Hematopoietic multipotent progenitor cell treated with erythropoietin and hydrocortisone succinate and interleukin-3 and kit ligand, for 15 days (in vitro differentiated cells): Measurements from ENCODE around the gene KCNAB1.
"Not testable (repeated sequence)": the region's sequence is repeated elsewhere in the genome, so short reads cannot be mapped to it uniquely, and the experiment has no call there.

Source experiments
- DNase-seq: peaks from one replicate; pipeline ENCODE4 v3.0.0-alpha.2; 2015; ENCODE audit warnings: low spot score

KCNAB1 gene

DNA sequence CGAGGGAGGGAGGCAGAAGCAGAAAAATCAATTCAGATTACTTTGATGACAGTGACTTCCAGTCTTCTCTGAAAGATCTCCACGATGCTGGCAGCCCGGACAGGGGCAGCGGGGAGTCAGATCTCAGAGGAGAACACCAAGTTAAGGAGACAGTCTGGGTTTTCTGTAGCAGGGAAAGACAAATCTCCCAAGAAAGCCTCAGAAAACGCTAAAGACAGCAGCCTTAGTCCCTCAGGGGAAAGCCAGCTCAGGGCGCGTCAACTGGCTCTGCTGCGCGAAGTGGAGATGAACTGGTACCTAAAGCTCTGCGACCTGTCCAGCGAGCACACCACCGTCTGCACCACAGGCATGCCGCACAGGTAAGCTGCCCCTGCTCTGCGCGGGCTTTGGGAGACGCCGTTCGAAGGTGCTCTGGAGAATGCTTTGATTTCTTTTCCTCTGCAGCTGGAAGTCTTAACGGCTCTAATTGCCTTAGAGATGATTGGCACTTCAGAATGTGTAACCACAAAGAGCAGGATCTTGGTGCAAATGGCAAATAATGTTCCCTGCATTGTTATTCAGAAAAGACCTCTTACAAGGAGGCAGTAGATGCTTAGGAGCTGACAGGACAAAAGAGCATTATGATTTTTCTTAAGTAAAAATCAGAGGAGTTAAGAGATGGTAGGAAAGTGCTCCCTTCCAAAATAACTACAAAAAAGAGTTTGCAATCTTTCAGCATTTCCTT, at the start of gene KCNAB1:
TSS of gene KCNAB1 (plus strand) at position 51 of the 724 bp plus-strand sequence.
- DNase-seq = no peak

DNA sequence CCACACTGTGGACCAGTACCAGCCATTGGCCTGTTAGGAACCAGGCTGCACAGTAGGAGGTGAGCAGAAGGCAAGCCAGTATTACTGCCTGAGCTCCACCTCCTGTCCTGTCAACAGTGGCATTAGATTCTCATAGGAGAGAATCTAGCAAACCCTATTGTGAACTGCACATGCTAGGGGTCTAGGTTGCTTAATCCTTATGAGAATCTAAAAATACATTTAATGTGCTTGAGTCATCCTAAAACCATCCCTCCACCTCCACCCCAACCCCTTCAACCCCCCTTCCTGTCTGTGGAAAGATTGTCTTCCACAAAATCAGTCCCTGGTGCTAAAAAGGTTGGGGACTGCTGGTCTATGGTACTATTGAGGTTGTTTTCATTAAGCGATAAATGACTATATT, 49.3 kb upstream of the KCNAB1 start:
- no peak for DNase-seq

DNA sequence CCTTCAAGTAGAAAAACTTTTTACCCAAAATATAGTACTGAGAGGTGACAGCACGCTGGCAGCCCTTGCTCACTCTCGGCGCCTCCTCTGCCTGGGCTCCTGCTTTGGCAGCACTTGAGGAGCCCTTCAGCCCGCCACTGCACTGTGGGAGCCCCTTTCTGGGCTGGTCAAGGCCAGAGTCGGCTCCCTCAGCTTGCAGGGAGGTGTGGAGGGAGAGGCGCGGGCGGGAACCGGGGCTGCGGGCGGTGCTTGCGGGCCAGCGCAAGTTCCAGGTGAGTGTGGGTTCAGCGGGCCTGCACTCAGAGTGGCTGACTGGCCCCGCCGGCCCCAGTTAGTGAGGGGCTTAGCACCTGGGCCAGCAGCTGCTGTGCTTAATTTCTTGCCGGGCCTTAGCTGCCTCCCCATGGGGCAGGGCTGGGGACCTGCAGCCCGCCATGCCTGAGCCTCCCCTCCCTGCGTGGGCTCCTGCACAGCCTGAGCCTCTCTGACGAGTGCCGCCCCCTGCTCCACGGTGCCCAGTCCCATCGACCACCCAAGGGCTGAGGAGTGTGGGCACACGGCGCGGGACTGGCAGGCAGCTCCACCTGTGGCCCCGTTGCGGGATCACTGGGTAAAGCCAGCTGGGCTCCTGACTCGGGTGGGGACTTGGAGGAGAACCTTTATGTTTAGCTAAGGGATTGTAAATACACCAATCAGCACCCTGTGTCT, 47.3 kb upstream of the KCNAB1 start:
- not testable (repeated sequence) for DNase-seq

DNA sequence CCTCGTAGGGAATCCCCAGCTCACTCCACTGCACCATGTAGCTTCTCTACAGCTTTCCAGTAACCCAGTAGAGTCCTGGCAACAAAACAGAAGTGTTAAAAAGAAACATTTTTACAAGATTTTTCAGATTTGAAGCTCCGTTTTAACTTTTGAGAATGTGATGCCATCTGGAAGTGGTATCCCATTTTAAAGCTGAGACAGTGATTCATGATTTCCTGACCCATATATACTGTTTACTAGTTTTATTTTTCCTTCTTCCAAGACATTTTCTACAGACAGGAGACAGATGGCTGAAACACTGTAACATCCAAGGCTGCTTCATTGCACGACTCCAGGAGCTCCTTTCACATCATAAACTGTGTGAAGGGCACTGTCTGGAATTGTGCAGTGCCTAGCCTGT, 30.3 kb upstream of the KCNAB1 start:
- no peak for DNase-seq

DNA sequence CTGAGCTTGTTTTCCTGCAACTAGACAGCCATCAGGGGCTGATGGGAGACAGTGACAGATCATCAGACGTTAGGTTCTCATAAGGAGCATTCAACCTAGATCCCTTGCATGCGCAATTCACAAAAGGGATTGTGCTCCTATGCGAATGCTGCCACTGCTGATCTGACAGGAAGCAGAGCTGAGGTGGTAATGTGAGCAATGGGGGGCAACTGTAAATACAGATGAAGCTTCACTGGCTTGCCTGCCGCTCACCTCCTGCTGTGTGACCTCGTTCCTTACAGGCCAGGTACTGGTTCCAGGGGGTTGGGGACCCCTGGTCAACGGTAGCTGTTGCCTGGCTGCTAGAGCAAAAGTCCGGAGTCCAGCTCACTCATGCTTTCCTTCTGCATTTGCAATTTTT, 26.4 kb upstream of the KCNAB1 start:
- no peak for DNase-seq

DNA sequence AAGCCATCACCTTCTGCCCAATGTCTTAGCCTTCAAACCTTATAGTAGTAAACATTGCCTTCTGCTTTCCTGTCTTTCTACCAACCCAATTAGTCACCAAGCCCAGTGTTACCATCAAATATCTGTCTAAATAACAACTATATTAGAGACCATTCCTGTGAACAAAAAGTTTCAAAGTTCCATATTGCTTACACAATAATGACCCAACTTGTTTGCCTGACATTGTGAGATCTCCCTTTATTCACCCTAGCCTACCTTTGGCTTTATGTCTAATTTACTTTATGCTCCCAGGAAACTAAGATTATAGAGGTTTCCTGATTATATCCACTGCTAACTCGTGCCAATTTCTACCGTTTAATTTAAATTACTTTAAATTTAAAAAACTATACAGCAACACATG, 26.0 kb upstream of the KCNAB1 start:
- DNase-seq = no peak

DNA sequence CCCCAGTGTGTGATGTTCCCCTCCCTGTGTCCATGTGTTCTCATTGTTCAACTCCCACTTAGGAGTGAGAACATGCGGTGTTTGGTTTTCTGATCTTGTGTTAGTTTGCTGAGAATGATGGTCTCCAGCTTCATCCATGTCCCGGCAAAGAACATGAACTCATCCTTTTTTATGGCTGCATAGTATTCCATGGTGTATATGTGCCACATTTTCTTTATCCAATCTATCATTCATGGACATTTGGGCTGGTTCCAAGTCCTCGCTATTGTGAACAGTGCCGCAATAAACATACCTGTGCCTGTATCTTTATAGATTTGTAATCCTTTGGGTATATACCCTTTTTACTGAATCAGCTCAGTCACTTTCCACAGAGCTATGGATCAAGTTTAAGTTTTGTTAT, 24.7 kb upstream of the KCNAB1 start:
- not testable (repeated sequence) for DNase-seq

DNA sequence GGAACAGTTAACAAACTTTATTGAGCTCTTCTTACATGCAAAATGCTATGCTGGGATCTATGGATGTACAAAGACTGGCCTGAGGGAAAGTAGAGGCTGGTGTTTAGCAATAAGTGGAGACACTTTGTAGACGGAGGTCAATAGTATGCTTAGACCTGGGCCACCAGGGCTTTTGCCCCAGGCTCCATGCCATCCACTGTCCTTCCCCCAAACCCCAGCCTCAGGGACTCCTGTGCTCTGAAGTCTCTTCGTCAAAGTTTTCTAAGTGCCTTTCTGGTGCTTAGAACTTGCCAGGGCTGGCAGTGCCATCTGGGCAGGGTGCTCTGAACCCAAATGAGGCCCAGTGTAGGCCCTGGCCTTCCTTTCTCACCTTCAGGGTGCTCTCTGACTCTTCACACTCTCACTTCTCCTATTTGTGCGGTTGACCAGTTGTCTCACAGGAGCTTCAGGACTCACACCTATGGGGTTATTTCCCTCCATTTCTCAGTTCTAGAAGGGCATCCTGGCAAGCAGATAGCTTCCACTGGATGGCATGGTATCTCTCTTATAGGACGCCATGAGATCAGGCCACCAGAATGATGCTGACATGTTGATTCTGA, 21.8 kb upstream of the KCNAB1 start:
- DNase-seq = no peak

DNA sequence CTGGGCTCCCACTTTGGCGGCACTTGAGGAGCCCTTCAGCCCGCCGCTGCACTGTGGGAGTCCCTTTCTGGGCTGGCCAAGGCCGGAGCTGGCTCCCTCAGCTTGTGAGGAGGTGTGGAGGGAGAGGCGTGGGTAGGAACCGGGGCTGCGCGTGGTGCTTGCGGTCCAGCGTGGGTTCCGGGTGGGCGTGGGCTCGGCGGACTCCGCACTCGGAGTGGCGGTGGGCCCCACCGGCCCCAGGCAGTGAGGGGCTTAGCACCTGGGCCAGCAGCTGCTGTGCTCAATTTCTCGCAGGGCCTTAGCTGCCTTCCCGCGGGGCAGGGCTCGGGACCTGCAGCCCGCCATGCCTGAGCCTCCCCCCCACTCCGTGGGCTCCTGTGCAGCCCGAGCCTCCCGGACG, 21.0 kb upstream of the KCNAB1 start:
- not testable (repeated sequence) for DNase-seq

DNA sequence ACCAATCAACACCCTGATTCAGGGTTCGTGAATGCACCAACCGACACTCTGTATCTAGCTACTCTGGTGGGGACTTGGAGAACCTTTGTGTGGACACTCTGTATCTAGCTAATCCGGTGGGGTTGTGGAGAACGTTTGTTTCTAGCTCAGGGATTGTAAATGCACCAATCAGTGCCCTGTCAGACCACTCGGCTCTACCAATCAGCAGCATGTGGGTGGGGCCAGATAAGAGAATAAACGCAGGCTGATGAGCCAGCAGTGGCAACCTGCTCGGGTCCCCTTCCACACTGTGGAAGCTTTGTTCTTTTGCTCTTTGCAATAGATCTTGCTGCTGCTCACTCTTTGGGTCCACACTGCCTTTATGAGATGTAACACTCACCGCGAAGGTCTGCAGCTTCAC, 20.4 kb upstream of the KCNAB1 start:
- DNase-seq = not testable (repeated sequence)

DNA sequence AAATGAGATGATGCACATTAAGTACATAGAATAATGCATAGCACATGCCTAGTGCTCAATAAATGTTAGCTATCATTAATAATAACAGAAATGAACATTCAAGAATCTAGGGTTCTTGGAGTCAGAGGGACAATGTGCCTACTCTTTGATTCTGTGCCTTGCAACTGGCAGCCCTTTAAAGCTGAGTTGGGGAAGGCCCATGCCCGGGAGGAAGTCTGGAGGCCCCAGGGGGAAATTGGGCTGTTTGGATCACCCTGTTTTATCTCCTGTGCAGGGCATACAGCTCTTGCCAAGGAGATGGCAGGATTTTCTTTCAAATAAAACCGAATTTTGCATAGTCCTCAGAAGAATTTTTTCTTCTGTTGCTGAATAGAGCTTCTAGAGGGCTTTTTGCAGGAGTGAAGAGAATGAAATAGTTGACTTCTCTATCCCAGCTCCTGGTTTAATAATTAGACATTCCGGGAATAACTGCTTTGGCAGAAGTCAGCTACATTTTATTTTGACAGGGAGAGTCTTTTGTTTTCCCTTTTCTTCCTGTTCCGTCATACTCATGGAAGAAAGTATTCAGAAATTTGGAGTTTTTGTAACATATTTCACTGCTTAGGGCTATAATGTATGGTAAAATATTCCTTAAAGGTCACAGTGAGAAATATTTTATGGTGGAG, 18.0 kb upstream of the KCNAB1 start:
- DNase-seq = no peak

DNA sequence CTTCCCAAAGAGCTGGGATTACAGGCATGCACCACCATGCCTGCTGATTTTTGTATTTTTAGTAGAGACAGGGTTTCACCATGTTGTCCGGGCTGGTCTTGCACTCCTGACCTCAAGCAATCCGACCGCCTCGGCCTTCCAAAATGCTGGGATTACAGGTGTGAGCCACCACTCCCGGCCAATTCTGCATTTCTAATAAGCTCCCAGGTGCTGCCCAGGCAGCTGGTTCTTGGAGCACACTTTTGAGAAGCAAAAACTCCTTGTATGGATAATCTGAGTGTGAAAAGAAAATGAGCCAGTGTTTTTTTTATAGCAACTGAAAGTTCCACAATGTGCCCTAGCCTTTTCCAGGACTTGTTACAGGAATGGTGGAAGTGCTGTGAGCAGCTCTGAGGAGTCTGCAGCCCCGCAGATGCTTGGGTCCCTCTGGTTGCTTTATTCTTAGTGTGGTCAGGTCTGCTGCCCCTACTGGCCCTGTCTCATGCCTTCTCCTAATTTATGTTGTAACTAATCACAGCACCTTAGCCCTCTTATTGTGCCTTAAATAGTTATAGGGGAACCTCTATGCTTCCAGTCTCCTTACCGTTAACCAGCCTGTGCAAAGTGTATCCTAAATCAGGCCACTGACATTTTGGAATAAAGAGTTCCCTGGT, 13.5 kb upstream of the KCNAB1 start:
- DNase-seq = no peak

DNA sequence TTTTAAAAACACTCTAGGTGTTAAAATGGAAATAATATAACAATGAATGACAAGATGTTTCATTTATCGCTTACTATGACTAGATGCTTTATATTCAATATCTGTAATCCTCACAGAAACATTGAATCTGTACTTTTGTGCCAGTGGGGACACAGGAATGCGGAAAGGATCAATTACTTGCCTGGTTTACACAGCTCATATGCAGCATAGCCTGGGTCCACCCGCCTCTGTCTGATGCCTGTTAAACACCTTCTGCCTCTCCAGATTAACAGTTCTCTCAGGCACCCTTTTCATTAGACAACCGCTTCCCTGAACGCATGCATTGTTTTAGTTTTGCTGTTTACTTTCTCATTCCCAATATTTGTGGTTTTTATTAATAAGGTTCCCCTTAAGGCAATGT, 12.9 kb upstream of the KCNAB1 start:
- DNase-seq = no peak

DNA sequence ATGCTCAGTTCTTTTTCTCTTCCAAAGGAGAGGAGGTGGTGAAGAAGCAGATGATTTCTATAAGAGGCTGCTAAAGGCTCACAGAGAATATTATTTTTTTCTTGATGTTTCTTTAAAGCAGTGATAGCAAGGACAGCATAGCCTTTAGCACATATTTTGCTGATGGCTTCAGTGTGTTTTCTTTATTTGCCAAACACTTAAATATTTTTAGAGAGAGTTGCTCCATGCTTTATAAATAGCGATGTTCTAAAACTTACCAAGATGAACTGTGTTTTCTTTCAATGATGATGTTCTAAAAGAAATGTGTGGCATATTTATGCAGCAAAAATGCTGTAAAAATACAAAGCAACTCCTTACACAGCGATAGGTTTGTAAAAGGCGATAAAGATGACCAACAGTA, 11.8 kb upstream of the KCNAB1 start:
- no peak for DNase-seq

DNA sequence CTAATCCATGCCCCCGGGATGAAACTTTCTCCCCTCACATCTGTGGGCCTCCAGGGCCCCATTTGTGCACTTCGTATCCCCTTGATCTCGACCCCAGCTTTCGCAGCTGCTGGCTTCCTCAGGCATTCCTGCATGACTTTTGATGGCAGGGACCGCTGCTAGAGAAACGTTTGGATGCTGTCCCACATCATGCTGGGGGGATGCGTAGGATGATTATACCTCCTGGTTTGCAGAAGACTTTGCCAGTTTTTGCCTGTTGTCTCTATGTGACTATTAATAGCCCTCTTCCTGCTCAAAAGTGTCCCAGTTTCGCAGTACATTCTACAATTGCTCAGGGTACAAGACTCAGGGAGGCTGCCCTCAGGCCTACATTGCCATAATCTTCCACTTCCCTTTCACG, 10.4 kb upstream of the KCNAB1 start:
- no peak for DNase-seq

DNA sequence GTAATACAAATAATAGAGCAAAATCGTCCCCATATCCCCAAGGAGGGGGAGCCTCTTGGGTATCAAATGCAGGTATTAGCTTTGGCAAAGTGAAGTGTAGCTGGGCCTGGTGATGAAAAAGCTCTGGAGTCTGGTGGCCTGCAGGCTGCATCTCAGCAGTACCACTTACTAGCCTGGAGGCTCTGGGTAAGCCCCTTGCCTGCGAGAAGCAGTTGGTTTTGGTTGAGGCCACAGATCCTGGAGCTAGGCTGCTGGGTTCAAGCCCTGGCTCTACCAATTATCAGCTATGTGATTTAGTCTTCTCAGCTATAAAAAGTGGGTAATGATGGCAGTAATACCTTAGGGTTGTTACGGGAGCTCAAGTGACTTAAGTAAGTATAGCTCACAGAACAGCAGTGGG, 6.1 kb downstream of the KCNAB1 start:
- DNase-seq = no peak

DNA sequence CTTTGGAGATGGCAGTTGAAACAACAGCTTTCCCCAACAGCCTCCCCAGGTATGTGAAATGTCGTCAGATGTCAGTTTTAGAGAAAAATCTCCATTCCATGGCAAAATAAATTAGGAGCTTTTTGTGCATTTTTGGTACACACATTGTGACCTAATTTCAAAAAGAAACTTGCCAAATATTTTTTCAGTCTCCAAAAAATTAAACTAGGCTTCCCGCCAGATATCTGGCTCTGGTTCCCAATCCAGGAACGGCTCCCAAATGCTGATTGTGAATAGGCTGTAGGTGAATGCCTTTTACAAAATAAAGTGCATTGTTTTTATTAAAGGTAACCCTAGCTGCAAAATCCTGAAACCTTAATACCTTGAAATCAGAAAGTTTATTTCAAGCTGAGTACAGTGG, 10.9 kb downstream of the KCNAB1 start:
- no peak for DNase-seq

DNA sequence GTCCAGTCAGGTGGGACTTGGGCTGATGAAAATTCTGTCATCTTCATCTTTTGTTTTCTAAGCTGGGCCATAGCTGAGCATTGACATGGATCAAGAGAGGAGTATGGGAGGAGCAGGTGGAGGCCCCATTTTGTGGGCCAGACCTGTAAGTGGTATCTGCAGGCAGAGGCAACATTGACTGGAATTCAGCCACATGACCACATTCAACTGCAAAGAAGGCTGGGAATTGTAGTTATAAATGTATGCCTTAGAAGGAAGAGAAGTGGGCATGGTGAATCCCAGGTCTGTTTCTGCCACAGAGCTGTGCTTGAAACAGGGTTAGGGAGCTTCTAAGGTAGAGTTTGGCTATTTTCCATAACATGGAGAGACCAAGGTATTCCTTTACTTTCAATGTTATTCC, 11.4 kb downstream of the KCNAB1 start:
- no peak for DNase-seq

DNA sequence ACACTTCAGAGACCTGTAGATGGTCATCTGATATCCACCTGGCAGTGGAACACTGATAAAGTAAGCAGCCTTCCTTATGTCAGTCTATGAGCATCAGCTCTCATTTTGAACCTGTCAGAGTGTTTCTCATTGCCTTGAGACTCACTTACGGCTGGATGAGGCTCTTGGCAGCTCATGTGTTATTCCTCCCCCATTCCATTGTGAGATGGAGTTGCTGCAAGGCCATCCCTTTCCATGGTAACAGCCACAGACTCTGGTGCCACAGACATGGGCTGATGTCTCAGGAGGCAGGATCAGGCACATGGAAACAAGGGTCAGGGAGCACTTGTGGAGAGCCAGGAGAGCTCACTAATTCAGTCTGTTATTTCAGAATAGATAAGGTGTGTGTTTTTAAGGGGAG, 11.9 kb downstream of the KCNAB1 start:
- no peak for DNase-seq

DNA sequence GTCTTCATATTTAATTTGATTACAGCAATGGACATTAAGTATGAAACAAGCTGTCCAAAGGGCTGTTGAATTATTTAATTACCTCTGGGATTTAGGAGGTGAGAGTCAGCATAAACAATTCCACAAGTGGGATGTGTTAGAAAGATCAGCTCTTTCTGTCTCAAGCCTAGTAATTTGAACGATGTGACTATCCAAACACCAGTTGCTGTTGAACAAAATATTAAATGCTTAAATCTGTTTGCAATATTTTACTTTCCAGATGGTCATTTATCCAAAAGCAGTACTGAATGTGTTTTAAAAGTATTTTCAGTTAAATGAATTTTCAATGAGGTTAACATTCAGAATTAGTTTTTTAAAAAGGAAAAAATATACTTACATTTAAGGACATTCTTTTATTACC, 12.7 kb downstream of the KCNAB1 start:
- DNase-seq = no peak

DNA sequence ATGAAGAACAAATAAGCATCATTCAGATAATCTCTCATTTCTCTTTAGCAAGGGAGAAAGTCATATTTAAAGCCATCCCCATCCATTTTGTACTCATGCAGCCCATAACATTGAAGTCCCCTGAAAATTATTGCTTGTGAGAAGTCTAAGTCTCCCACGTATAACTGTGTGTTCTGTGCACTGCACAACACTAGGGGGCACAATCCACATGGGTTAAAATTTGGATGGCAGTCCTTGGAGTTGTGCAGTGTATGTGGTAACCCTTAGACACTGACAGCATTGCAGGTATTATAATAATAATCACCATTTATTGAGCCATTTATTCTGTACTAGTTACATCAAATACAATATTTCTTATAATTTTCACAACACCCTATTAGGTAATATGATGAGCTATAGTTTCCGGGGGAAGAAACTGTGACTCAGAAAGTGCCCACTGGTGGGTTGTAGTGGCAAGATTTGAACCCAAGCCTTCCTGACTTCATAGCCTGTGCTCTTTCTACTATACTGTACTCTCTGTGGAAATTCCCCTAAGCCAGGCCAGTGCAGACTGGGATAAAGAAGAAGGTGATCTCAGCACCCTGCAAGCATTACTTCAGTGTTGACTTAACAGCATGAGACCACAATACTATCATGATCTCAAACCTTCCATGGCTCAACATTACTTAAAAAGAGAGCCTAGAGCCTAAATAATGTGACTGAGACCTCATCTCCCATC, 15.7 kb downstream of the KCNAB1 start:
- DNase-seq = no peak

DNA sequence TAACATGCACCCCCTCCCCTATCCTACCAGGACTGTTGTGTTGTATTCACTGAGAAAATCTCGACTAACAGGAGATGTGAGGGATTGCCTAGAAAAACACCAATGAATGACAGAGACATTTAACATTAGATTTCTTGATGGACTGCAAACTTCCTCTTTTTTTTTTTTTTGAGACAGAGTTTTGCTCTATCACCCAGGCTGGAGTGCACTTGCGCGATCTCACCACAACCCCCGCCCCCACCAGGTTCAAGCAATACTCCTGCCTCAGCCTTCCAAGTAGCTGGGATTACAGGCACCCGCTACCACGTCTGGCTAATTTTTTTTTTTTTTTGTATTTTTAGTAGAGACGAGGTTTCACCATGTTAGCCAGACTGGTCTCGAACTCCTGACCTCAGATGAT, 17.0 kb downstream of the KCNAB1 start:
- DNase-seq = not testable (repeated sequence)
